ENCODE data around the gene ARID4B.
"Not testable (repeated sequence)": the region's sequence is repeated elsewhere in the genome, so short reads cannot be mapped to it uniquely, and the experiment has no call there.

Gene ARID4B

GRCh38 chr1:235227414-235227813 is 100.6 kb downstream of the ARID4B start:
- no peak for DNase-seq

- DNase-seq = no peak
Observed at GRCh38 chr1:235226933-235227332, 101.0 kb downstream of the ARID4B start.

- no peak for DNase-seq
Observed at GRCh38 chr1:235225299-235225698, 102.7 kb downstream of the ARID4B start.

- no peak for DNase-seq
Observed at GRCh38 chr1:235221653-235222375, 106.2 kb downstream of the ARID4B start.

GRCh38 chr1:235215453-235215852 is 112.5 kb downstream of the ARID4B start:
- no peak for DNase-seq

GRCh38 chr1:235214962-235215361 is 113.0 kb downstream of the ARID4B start:
- DNase-seq = not testable (repeated sequence)

- DNase-seq = no peak
Observed at GRCh38 chr1:235213752-235214151, 114.2 kb downstream of the ARID4B start.

- DNase-seq = no peak
Observed at GRCh38 chr1:235211517-235211916, 116.5 kb downstream of the ARID4B start.

GRCh38 chr1:235207209-235207565 is 120.8 kb downstream of the ARID4B start:
- no peak for DNase-seq

GRCh38 chr1:235206533-235207208 is 121.3 kb downstream of the ARID4B start:
- no peak for DNase-seq

- no peak for DNase-seq
Observed at GRCh38 chr1:235205687-235206086, 122.3 kb downstream of the ARID4B start.

GRCh38 chr1:235203428-235203827 is 124.6 kb downstream of the ARID4B start:
- DNase-seq = no peak

GRCh38 chr1:235202447-235202846 is 125.5 kb downstream of the ARID4B start:
- DNase-seq = not testable (repeated sequence)

- DNase-seq = peak in 3 of 58 donors; percentile 1 to 7 (median 1)
Observed at GRCh38 chr1:235199441-235199840, 128.5 kb downstream of the ARID4B start.

- DNase-seq = no peak
Observed at GRCh38 chr1:235190431-235190830, 137.5 kb downstream of the ARID4B start.

- no peak for DNase-seq
Observed at GRCh38 chr1:235187316-235187715, 140.7 kb downstream of the ARID4B start.

- DNase-seq = no peak
Observed at GRCh38 chr1:235181561-235182245, 146.3 kb downstream of the ARID4B start.

- no peak for DNase-seq
Observed at GRCh38 chr1:235180916-235181460, 147.0 kb downstream of the ARID4B start.

- no peak for DNase-seq
Observed at GRCh38 chr1:235176486-235176885, 151.5 kb downstream of the ARID4B start.

- DNase-seq = no peak
Observed at GRCh38 chr1:235169986-235170385, 158.0 kb downstream of the ARID4B start.

- DNase-seq = no peak
Observed at GRCh38 chr1:235168375-235168774, 159.6 kb downstream of the ARID4B start.

GRCh38 chr1:235161685-235162327 is 166.2 kb downstream of the ARID4B start:
- no peak for DNase-seq
